ENCODE measurements around the gene SEC62.
"Not testable (repeated sequence)": the region's sequence is repeated elsewhere in the genome, so short reads cannot be mapped to it uniquely, and the experiment has no call there.

Gene SEC62

GRCh38 chr3:170019306-170019705 lies 52.7 kb downstream of the SEC62 start:
- DNase-seq: not testable (repeated sequence)

DNA sequence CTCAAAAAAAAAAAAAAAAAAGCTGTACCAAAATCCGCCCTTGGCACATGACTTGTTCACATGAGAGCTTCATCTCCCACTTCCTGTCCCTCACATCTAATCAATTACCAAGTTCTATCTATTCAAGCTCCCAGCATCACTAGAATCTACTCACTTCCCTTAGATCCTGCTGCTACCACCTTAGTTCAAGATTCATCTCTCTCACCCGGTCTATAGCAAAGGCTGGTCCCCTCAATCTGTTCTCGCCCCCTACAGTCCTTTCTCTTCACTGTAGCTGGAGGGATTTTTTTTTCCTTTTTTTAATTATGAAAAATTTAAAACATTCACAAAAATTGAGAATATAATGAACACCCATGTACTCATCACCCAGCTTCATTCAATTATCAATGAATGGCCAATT lies 54.5 kb downstream of the SEC62 start:
- DNase-seq: no peak

GRCh38 chr3:170022336-170022735 lies 55.7 kb downstream of the SEC62 start:
- no peak for DNase-seq

DNA sequence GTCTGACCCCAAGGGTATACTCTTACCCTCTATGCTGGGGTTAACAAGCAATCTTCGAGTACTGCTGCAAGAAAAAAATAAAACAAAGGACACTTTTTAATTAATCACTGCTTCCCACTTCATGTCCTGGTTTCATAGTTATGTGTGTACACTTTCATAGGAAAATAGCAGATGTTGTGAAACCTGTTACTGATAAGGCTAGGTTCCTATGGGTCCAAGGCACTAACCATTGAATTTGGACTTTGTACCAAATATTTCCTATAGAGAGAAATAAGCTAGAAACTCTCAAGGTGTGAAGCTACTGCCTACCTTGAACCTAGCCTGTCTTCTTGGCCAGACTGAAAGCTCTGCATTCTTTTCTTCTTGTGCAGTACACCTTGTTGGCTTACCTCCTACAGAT lies 56.6 kb downstream of the SEC62 start:
- no peak for DNase-seq

DNA sequence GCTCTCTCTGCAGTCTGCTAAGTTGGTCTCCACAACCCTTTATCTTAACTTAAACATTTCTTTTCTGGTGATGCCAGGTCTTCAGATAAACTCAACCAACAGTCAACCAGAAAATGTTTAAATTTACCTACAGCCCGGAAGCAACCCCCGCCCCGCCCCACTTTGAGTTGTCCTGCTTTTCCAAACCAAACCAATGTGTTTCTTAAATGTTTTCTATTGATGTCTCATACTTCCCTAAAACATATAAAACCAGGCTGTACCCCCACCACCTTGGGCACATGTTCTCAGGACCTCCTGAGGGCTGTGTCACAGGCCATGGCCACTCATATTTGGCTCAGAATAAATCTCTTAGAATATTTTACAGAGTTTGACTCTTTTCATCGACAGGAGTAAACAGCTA lies 58.0 kb downstream of the SEC62 start:
- no peak for DNase-seq

DNA sequence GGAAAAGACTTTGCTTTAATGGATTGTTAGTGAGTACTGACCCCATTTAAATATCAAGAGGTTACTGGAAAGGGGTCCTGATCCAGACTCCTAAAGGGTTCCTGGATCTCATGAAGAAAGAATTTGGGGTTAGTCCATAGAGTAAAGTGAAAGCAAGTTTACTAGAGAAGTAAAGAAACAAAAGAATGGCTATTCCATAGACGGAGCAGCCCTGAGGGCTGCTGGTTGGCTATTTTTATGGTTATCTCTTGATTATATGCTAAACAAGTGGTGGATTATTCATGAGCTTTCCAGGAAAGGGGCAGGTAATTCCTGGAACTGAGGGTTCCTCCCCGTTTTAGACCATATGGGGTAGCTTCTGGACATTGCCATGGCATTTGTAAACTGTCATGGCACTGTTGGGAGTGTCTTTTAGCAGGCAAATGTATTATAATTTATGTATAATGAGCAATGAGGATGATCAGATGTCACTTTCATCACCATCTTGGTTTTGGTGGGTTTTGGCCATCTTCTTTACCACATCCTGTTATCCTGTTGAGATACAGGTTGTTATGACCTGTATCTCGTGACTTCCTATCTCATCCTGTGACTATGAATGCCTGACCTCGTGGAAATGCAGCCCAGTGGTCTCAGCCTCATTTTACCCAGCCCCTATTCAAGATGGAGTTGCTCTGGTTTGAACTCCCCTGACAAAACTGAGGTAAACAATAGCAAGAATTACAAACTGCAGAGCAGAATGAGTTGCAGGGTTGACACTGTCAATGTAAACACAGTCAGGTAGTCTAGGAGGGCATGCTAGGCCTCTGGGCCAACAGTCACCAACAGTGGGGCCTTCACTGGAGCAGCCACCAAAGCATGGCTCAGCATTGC lies 60.9 kb downstream of the SEC62 start:
- DNase-seq: no peak

DNA sequence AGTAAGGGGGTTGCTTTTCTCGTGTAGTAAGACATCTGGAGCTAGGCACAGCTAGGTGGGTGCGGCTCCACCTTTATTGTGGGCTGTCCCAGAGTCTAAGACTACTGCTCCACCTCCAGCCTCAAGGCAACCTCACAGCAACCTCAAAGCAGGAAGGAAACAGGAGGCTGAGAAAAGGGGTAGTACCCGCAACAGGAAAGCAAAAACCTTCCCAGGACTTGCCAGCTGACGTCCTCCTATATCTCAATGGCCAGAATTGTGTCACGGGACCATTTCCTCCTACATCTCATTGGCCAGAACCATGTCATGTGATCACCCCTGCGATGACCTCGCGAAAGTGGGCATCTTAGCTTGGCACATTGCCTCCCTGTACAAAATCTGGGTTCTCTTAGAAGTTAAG lies 66.9 kb downstream of the SEC62 start:
- DNase-seq: no peak

GRCh38 chr3:170037463-170038433 lies 71.1 kb downstream of the SEC62 start, which contains the start of gene GPR160:
Gene GPR160 (plus strand): TSS chr3:170037995. CDS start chr3:170083973, 45,978 bp downstream.
- no peak for DNase-seq

GRCh38 chr3:170038434-170039110 lies 72.0 kb downstream of the SEC62 start:
- no peak for DNase-seq

DNA sequence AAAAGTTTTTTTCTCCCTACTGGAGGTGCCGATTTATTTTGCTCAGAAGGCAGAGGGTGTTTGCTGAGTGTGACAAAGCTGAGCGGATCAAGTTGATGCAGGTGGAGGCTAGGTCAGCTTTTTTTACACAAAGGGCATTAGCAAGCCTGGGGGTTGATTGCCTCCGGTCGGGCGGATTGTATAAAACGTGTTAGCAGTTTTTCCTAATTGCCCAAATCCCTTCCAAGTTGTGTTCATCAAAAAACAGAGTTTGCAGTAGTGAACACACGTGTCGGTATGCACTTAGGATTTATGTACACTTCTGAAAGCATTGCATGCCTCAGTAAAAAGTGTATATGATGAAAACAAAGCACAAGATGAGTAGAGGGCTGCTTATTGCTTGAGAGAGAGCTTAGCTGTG lies 73.8 kb downstream of the SEC62 start:
- no peak for DNase-seq

DNA sequence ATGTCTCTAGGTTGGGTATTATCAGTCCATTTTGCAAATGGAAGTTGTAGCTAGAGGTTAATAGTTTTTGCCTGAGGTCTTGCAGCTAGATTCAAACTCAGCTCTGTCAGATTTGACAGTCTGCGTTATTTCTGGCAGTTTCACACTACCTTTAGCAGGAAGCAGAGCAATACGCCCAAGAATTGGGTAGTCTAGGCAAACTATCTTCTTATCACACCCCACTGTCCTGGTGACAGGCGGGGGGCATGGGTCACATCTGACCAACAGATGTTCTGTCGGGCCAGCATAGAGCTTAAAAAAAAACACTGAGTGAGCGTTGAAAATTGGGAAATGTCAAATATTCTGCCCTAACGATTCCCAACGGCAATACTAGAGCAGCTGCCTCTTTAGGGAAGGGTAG lies 76.9 kb downstream of the SEC62 start:
- no peak for DNase-seq

DNA sequence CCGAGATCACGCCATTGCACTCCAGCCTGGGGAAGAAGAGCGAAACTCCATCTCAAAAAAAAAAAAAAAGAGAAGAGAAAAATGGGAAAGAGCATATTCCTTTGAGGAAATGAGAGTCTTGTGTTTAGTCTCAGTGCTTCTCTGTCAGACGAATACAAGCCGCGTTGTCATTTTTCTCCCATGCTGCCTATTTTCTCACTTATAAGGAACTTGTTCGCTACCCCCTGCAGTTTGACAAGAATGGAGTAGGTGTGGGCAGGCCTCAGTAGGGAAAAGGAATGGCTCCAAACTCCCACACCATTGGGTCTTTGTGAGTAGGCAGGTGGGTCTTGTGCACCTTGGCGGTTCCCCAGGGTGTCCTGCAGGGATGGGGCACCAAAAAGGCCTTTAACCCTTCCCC lies 77.7 kb downstream of the SEC62 start:
- DNase-seq: no peak

- DNase-seq: no peak
Measured at GRCh38 chr3:170044795-170045244, 78.2 kb downstream of the SEC62 start.

GRCh38 chr3:170046269-170047132 lies 79.9 kb downstream of the SEC62 start:
- DNase-seq: no peak

GRCh38 chr3:170047133-170047404 lies 80.5 kb downstream of the SEC62 start:
- DNase-seq: no peak

All from SHP77 treated with DMSO at 0.1 percent for 48 hours (cell line).